ENCODE results near the gene KLK4.
"Not testable (repeated sequence)": the region's sequence is repeated elsewhere in the genome, so short reads cannot be mapped to it uniquely, and the experiment has no call there.

Gene KLK4

DNA sequence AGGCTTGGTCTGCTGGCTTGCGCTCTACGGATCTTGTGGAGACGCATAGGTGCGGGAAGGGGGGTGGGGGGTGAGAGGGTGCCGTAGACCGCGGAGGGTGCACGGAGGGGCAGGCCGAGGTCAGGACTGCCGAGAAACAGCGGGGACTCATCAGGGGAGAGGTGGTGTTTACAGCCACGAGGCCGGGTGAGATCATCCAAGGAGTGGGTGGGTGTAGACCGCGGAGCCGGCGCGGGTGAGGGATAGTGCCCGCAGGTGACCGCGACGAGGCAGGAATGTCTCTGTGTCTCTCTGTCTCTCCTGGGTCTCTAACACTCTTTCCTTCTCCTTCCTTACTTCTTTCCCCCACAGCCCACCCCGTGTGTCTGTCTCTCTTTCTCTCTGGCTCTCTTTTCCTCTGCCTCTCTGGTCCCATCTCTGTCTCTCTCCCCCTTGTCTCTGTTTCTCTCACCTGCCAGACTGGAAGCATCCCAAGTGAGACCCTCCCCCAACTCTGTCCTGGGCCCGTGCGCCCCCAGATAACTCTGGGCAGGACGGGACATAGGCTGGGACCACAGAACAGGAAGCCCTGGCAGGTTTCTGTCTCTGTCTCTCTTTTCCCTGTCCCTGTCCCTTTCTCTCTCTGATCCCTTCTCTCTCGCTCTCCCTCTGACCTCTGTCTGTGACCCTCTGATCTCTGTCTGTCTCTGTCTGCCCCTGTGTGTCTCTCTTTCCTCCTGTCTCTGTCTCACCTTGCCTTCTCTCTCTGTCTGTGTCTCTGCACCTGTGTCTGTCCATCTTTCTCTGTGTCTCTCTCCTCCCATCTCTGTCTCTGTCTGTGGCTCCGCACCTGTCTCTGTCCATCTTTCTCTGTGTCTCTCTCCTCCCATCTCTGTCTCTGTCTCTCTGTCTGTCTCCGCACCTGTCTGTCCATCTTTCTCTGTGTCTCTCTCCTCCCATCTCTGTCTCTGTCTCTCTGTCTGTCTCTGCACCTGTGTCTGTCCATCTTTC lies 1.8 kb upstream of the KLK4 start:
- no peak for DNase-seq

DNA sequence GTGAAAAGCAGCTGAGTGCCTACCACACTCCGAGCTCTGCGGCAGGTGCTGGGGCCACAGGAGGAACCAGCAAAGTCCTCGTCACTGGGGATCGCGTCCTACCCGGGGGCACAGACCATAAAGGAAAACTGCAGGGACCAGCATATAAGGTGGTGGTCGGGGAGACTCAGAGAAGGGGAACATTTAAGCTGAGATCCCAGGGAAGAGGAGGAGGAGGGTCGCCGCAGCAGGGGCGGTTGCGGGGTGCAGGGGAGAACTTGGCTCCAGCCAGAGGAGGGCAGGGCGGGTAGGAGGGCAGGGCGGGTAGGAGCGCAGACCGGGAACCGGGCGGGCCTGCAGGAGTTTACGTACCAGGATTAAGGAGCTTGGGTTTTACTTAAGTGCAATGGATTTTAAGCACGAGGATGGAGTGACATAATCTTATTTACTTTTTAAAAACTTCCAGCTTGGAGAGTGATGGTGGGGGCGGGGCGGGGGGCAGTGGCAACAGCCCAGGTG lies 956 bp upstream of the KLK4 start:
- DNase-seq: no peak

DNA sequence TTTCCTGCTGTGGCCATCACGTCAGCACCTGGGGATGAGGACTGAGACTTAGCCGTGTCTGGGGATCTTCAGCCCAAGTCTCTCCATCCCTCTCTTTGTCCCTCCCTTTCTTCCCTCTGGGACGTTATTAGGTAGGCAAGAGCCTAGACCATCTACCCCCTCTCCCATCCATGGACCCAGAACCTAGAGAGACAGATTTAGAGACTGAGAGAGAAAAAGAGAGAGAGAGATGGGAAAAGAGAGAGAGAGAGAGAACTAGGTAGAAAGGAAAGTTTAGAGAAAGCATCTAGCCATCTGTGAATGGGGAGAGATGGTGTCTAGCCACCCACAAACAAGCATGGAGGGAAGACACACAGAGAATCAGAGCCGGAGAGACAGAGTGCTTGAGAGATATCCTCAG lies 473 bp downstream of the KLK4 start:
- DNase-seq: no peak

DNA sequence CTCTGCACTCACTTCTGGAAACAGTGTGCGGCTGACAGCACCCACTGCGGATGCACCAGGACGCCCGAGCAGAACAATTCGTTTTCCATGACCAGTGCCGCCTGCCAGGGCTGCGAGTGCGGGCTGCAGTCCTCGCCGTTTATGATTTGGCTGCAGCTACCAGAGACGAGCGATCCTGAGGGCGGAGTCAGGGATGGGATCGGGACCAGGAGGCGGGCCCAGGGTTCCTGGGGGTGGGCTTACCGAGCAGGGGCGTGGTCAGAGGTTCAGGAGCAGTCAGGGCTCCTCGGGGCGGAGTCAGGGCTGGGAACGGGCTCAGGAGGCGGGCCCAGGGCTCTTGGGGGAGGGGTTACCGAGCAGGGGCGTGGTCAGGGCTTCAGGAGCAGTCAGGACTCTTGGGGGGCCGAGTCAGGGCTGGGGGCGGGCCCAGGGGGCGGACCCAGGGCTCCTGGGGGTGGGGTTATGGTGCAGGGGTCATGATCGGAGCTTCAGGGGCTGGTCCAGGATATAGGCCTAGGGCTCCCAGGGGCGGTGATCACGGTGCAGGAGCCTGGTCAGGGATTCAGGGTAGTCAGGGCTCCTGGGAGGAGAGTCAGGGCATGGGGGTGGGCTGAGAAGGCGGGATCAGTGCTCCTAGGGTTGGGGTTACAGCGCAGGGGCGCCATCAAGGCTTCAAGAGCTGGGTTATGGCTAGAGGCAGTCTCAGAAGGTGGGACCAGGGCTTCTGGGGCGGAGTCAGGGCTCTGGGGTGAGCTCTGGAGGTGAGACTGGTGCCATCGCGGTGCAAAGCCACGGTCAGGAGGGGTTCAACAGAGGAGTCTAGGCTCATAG lies 1.7 kb downstream of the KLK4 start:
- DNase-seq: no peak

DNA sequence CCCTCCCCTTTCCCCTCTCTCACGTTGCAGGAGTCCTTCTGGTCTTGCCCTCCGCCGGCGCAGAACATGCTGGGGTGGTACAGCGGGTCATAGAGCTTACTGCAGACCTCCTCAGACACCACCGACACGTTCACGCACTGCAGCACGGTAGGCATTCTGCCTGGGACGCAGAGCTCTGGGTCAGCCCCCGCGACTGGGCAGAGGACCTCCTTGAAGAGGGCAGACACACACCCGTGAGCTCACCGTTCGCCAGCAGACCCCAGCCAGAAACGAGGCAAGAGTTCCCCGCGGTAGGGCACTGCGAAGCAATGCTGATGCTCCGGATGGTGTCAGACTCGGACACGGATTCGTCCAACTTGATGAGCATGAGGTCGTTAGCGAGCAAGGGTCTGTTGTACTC lies 2.9 kb downstream of the KLK4 start:
- no peak for DNase-seq

DNA sequence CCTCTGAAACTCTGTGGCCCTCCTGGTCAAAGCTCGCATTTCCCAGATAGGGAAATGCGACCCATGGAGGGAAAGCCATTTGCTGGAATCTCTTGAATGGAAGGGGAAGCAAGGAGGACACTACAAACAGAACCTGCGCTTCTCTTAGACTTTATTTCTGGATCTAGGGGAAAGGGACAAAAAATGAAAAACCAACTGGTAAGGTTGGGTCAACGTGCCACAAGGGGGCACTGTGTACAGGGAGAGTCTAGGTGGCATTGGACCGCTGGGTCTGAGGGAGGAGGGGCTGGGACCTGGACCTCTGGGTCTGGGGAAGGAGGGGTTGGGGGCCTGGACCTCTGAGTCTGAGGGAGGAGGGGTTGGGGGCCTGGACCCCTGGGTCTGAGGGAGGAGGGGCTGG lies 5.0 kb downstream of the KLK4 start:
- DNase-seq: no peak

DNA sequence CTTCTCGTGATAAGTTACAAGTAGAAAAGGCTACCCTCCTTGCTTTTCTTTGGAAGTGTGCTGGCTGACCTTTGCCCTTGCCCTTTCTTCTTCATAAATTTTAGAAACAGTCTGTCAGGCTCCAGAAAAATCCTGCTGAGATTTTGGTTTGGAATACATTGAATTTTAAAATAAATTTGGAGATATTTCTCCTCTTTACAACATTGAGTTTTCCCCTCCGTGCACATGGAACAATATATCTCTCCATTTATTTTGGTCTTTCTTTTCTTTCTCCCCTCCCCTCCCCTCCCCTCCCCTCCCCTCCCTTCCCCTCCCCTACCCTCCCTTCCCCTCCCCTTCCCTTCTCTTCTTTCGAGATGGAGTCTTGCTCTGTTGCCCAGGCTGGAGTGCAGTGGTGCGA lies 8.6 kb downstream of the KLK4 start:
- no peak for DNase-seq

DNA sequence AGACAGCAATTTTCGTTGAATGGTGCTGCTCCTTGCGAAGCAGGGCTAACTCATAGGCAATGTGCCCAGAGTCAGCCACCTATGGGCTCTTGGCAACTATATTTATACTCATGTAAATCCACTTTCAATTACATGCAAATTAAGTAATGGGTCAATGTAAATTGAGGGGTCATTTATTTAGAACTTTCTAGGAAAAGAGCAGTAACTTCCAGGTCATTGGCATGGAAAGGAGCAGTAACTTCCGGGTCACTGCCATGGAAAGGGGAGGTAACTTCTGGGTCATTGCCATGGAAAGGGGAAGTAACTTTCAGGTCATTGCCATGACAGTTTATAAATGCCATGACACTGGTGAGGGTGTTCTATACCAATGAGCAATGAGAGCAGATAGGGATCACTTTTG lies 11.6 kb downstream of the KLK4 start:
- DNase-seq: no peak

DNA sequence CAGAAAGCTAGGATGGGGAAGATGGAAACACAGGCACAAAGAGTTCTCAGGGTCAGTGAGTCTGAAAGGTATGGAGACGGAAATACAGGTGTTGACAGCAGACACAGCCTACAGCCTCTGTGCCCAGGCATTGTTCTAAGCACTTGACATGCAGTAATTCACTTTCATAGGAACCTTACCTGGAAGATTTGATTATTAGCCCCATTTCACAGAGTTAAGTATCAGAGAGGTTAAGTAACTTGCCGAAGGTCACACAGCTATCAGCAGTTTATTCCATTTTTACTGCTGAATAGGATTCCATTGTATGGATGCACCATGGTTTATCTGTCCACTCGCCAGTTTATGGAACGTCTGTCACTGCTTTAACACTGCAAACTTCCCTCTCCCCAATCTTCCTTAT lies 13.2 kb downstream of the KLK4 start:
- DNase-seq: no peak

DNA sequence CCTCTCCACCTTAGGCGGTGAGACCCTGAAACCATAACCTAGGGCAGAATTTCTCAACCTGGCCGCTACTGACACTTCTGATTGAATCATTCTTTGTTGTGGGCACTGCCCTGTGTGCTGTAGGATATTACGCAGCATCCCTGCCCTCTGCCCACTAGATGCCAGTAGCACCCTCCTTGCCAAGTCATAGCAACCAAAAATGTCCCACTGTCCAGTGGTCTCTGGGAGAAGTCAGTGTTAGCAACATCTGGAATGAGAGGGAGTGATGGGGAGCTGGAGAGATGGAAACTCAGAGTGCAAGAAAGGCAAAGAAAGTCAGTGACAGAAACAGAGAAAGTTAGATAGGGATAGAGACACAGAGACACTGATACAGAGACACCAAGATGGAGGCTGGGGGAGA lies 13.6 kb downstream of the KLK4 start:
- no peak for DNase-seq

DNA sequence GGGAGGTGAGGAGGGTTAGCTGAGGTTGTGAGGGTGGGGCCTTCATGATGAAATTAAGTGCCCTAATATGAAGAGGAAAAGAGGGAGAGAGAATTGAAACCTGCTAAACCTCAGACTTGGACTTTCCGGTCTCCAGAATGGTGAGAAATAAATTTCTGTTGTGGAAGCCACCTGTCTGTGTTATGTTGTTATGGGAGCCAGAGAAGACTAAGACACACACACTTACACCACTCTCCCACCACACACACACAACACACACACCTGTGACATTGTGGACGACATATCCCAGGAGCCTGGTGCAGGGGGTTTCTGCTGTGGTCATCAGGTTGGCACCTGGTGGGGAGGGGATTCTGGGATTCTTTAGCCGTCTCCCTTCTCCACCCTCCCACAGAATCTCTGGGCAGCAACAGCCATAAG lies 14.0 kb downstream of the KLK4 start:
- DNase-seq: no peak

DNA sequence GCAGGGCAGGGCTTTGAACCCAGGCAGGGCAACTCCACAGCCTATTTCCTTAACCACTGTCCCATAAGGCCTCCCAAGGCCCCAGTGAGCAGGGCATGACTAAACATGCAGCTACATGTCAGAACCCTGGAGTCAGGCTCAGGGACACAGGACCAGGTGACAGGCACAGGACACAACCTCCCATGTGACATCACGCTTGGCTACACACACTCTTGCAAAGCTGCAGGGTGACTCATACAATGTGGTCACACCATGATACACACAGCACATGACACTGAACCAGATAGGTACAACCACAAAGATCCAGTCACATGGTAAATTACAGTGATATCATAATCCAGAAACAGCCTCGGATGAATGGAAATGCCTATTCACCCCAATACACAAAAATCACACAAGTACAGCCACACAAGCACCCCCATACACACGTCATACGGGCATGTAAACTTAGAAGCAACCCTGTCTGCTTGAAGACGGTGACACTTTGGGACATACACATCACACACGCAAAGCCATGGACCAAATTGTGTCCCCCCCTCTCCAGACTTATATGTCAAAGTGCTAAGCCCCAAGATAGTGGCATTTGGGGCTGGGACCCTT lies 14.5 kb downstream of the KLK4 start:
- no peak for DNase-seq

DNA sequence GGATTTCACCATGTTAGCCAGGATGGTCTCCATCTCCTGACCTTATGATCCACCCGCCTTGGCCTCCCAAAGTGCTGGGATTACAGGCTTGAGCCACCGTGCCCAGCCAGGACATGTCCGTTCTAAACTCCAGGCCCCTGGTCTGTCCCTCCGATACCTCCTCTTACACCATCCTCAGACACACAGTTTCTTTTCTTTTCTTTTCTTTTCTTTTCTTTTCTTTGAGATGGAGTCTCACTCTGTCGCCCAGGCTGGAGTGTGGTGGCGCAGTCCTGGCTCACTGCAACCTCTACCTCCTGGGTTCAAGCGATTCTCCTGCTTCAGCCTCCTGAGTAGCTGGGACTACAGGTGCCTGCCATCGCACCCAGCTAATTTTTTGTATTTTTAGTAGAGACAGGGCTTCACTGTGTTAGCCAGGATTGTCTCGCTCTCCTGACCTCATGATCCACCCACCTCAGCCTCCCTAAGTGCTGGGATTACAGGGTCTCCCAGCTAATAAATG lies 15.1 kb downstream of the KLK4 start:
- DNase-seq: not testable (repeated sequence)

DNA sequence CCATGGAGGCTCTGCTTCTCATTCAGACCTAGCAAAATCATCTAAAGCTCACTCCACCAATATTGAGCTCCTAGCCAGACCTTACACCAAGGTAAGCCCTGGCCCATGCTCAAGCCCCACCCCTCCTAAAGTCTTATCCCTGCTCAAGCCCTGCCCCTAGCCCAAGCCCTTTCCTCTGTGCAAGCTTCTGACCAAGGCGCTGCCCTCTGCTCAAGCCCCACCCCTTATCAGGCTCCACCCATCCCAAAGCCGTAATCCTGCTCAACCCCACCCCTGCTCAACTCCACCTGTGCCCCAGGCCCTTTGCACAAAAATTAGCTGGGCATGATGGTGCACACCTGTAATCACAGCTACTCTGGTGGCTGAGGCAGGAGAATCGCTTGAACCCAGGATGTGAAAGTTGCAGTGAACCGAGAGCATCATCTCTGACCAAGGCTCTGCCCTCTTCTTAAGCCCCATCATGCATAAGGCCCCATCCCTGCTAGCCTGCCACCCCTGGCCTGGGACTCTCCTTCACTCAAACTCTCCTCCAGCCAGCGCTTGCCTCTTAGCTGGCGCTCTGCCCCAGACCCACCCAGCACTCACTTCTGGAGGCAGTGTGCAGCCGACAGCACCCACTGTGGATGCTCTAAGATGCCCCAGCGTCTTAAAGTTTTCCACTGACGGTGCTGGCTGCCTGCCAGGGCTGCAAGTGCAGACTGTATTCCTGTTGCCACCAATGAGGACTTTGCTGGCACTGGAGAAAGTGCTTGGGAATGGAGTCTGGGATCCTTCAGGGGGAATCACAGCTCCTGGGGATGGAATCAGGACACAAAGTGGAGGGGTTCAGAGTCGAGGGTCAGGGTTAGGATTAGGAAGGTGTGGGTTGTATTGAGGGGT lies 16.5 kb downstream of the KLK4 start:
- no peak for DNase-seq

DNA sequence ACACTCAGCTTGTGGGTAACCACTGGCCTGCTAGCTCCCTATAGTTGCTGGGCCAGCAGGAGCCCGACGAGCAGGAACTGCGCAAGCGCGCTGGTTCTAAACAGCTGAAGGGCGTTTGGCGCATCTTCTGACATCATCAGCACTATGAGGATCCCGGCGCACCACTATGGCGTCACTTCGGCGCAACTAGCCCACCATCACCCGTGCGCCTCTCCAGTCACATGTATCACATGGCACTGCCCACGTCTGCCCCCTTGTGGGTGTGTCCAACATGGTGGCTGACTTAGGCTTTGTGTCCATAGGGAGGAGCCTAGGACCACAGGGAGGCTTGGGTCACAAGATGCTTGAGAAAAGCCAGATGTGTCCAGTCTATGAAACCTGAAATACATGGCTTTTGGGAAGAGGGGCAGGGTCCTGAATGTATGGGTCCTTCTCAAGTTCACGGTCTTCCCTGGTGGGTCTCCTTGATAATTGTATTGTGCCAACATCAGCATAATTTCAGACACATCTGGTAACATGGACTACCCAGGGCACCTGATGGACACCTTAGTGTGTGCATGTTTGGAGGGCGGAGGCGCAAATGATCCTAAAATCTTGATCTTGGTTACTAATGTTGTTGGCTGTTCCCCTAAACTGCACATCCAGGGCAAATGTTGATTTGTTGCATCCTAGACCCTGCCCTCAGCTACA lies 18.0 kb downstream of the KLK4 start:
- no peak for DNase-seq

DNA sequence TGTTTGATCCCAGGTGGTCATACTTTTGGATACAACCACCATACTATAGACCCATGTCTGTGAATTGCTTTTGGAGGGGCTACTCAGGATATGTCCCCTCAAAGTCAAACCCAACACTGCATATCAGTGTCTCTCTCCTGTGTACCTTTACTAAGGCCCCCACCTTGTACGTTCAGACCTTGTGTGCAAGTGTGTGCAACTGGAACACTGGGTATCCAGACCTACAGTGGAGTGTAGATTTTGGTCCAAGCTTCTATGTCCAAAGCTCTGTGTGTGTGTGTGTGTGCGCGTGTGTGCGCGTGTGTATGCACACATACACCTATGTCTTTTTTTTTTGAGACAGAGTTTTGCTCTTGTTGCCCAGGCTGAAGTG lies 20.0 kb downstream of the KLK4 start:
- DNase-seq: no peak

DNA sequence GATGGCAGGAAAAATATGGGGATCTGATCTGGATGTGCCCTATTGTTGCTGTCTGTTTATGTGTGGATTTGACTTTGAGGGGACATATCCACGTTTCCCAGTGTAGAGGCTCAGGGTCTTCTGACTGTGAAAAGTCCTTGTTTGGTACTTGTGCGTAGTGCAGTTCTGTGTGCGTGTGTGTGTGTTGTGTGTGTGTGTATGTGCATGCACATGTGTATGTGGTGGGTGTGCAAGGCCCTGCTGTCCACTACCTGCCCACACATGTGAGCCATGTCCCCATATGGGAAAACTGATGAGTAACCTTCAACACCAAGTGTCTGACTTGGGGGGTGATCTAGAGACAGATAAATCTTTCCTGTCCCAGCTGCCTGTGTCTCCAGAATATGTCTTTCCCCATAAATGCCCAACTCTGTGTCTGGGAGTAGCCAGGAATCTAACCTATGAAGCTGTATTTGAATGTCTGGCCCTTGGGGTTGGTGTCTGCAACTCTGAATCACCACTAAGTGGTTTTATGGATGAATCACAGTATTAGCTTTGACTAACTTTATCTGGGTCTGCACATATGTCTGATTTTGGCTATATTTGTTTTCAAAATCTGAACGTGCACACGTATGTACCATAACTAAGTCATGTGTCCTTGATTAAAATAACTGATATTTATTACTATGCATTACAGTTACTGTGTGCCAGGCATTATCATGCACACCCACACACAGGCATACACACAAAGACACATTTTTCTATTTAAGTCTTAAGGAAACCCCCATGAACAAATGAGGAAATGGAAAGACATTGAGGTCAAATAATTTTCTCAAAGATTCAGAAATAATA lies 20.6 kb downstream of the KLK4 start:
- DNase-seq: no peak

DNA sequence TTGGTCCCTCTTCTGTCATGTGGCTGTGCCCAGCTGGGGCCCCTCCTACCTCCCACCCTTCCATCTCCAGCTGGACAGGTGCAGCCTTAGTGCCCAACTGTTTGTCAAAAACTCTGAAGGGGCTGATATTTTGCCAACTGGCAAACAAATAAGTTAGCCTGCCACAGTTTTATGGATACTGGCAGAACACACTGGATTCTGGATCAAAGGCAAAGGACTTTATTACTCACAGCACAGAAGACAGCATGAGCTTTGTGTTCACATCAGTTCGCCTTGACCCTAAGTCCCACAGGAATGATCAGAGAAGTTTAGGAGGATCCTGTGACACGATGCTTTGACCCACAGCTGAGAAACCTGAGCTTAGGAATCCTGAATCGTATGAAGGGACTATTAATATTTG lies 21.6 kb downstream of the KLK4 start:
- no peak for DNase-seq

DNA sequence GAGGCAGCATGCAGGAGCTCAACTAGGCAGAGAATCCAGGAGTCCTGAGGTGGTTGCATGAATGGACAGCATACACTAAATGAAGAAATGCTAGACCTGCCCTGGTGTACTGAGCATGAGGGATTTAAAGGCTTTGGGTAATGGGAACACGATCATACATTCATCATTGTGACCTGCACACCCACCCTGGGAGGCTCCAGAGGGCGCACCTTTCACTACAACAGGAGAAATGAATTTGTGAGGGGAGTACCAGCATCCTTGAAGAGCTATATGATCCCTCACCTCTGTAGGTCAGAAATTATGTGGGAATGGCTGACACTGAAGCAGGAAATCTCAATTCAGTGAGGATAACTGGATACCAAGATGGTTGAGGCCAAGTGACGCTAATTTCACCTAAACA lies 29.0 kb downstream of the KLK4 start:
- no peak for DNase-seq

DNA sequence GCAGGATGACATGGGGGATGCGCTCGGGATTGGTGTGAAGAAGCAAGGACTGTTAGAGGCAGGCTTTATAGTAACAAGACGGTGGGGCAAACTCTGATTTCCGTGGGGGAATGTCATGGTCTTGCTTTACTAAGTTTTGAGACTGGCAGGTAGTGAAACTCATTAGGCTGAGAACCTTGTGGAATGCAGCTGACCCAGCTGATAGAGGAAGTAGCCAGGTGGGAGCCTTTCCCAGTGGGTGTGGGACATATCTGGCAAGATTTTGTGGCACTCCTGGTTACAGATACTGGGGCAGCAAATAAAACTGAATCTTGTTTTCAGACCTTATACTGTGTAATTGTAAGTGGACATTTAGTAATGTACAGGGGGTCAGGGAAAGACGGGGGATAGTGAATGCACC lies 31.0 kb downstream of the KLK4 start:
- DNase-seq: no peak

DNA sequence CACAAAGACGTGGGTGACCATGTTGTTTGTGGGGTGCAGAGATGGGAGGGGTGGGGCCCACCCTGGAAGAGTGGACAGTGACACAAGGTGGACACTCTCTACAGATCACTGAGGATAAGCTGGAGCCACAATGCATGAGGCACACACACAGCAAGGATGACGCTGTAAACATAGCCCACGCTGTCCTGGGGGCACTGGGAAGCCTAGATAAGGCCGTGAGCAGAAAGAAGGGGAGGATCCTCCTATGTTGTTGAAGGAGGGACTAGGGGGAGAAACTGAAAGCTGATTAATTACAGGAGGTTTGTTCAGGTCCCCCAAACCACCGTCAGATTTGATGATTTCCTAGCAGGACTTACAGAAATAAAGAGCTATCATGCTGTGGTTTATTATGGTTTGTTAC lies 32.3 kb downstream of the KLK4 start:
- DNase-seq: no peak

Data from effector CD8-positive, alpha-beta T cell (primary cell).